T-helper 17 cell (primary cell): ENCODE results near the gene PLXNC1. TPM values are rescaled to one million over a fixed set of nuclear protein-coding genes. Genes with fewer than 3 reads are reported as not detected.

Source experiments
- ATAC-seq: fragments of 150-1000 bp; cut with Tn5 transposase; 2 replicates; pipeline ENCODE4 v1.10.0; 2021; ENCODE audit warnings: mild to moderate bottlenecking, moderate library complexity
- DNase-seq, 3 donors: peaks; one replicate each; pipeline versions ENCODE4 v3.0.0 to v3.0.0-alpha.2; 2020 to 2021
- H3K9me3 ChIP-seq: one replicate; pipeline ENCODE4 v1.7.0; 2013; ENCODE audit warnings: low read length, mild to moderate bottlenecking; ENCODE audit not compliant: control insufficient read depth, poor library complexity, severe bottlenecking
- H3K27ac Mint-ChIP-seq: one replicate; pipeline ENCODE4 v1.8.0; 2022; ENCODE audit warnings: mild to moderate bottlenecking, moderate library complexity, mixed read lengths
- H3K27me3 Mint-ChIP-seq: one replicate; pipeline ENCODE4 v1.8.0; 2022; ENCODE audit warnings: mixed read lengths
- H3K36me3 Mint-ChIP-seq: one replicate; pipeline ENCODE4 v1.8.0; 2022; ENCODE audit warnings: low read depth, mixed read lengths
- H3K4me1 Mint-ChIP-seq: one replicate; pipeline ENCODE4 v1.8.0; 2022; ENCODE audit warnings: mild to moderate bottlenecking, mixed read lengths
- H3K4me3 Mint-ChIP-seq: one replicate; pipeline ENCODE4 v1.8.0; 2022; ENCODE audit warnings: mild to moderate bottlenecking, moderate library complexity, mixed read lengths
- total RNA-seq, 4 donors: library from RNA in 2 of 4; stranded (reverse) in 2 of 4; gene quantifications; one replicate each; pipeline ENCODE4 v1.2.3 and lab custom pipeline; 2022 to 2026

The PLXNC1 gene
- total RNA-seq, 2 donors from 2014 or later, result 26.5 to 30.6 TPM

DNA sequence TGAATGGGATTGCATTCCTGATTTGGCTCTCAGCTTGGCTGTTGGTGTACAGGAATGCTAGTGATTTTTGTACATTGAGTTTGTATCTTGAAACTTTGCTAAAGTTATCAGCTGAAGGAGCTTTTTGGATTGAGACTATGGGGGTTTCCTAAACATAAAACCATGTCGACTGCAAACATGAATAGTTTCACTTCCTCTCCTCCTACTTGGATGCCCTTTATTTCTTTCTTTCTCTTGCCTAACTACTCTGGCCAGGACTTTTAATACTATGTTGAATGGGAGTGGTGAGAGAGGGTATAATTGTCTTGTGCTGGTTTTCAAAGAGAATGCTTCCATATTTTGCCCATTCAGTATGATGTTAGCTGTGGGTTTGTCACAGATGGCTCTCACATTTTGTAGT, 169.8 kb downstream of the PLXNC1 start:
- peaks cover 5% of the 10 kb centered on the region for H3K36me3 Mint-ChIP-seq
- no peak overlapping the region for H3K27ac Mint-ChIP-seq
- ATAC-seq (no peak), DNase-seq (no peak)
- H3K4me1 Mint-ChIP-seq, result no peaks in the 10 kb centered on the region
- H3K9me3 ChIP-seq, result peaks cover 14% of the 10 kb centered on the region
- no peak overlapping the region for H3K4me3 Mint-ChIP-seq
- no peaks in the 10 kb centered on the region for H3K27me3 Mint-ChIP-seq

DNA sequence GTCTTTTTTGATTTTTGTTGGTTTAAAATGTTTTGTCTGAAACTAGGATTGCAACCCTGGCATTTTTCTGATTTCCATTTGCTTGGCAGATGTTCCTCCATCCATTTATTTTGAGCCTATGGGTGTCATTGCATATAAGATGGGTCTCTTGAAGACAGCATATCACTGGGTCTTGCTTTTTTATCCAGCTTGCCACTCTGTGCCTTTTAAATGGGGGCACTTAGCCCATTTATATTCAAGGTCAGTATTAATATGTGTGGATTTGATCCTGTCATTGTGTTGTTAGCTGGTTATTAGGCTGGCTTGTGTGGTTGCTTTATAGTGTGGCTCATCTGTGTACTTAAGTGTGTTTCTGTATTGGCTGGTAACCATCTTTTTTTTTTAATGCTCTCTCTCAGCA, 171.7 kb downstream of the PLXNC1 start:
- no peaks in the 10 kb centered on the region for H3K27me3 Mint-ChIP-seq
- ATAC-seq, result no peak
- DNase-seq, result no peak
- no peak overlapping the region for H3K4me3 Mint-ChIP-seq
- H3K36me3 Mint-ChIP-seq, result peaks cover 11% of the 10 kb centered on the region
- peaks cover 14% of the 10 kb centered on the region for H3K9me3 ChIP-seq
- no peaks in the 10 kb centered on the region for H3K4me1 Mint-ChIP-seq
- no peak overlapping the region for H3K27ac Mint-ChIP-seq

DNA sequence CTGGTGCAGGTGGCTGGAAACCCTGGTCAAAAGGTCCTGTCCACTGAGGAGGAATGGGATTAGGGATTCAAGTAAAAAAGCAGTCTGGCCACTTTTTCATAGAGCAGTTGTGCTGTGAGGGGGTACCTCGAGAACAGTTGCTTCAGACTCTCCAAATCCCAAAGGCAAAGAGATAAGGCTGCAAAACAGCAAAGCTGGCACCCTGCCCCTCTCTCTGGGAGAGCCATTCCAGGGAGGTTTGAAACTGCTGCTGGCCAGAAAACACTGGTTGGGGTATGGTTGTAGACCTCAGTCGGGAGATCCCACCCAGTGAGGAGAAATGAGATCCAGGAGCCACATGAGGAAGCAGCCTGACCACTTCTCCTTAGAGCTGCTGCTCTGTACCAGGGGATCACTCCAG, 174.0 kb downstream of the PLXNC1 start:
- no peaks in the 10 kb centered on the region for H3K4me1 Mint-ChIP-seq
- no peak overlapping the region for H3K4me3 Mint-ChIP-seq
- ATAC-seq, result no peak
- peaks cover 14% of the 10 kb centered on the region for H3K9me3 ChIP-seq
- no peak overlapping the region for H3K27ac Mint-ChIP-seq
- H3K27me3 Mint-ChIP-seq, result no peaks in the 10 kb centered on the region
- no peak for DNase-seq
- peaks cover 14% of the 10 kb centered on the region for H3K36me3 Mint-ChIP-seq

DNA sequence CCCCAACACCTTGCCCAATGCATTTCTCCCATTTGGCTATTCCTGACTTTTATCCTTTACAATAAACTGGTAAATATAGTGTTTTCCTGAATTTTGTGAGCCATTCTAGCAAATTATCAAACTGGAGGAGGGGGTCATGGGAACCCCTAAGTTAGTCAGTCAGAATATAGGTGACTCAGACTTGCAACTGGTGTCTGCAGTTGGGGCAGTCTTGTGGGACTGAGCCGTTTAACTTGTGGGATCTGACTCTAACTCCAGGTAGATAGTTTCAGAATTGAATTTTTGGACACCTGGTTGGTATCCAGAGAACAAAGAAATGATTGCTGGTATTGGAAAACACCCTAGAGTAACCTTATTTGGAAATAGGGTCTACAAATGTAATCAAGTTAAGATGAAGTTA, 177.9 kb downstream of the PLXNC1 start:
- no peak for DNase-seq
- H3K36me3 Mint-ChIP-seq, result peaks cover 18% of the 10 kb centered on the region
- no peak overlapping the region for H3K4me3 Mint-ChIP-seq
- H3K27me3 Mint-ChIP-seq, result no peaks in the 10 kb centered on the region
- no peak overlapping the region for H3K27ac Mint-ChIP-seq
- ATAC-seq, result no peak
- no peaks in the 10 kb centered on the region for H3K9me3 ChIP-seq
- peaks cover 6% of the 10 kb centered on the region for H3K4me1 Mint-ChIP-seq

- DNase-seq, result no peak
- Mint-ChIP-seq H3K36me3 (peaks cover 20% of the 10 kb centered on the region), H3K4me1 (peaks cover 6% of the 10 kb centered on the region), H3K27me3 (no peaks in the 10 kb centered on the region), H3K4me3 (no peak overlapping the region), H3K27ac (no peak overlapping the region)
- ATAC-seq, result no peak
- no peaks in the 10 kb centered on the region for H3K9me3 ChIP-seq
Observed at GRCh38 chr12:94326727-94327126, 178.3 kb downstream of the PLXNC1 start.

DNA sequence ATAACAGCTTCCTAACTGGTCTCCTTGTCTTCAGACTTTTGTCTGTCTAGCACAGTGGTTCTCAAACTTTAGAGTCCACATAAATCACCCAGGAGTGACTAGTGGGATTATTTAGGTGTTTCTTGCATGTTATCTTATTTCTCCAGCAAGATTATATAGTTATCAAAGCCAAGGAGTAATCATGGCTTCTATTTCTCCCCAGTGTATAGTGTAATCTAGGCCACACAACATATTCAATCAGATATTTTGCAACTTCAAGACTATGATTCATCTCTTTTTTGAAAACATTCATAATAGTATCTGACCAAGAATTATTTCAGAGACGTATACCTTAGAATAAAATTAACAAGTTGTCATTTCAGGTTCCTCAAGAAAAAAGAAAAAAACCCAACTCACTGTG, 179.4 kb downstream of the PLXNC1 start:
- H3K27ac Mint-ChIP-seq, result no peak overlapping the region
- H3K27me3 Mint-ChIP-seq, result no peaks in the 10 kb centered on the region
- no peak for ATAC-seq
- DNase-seq, result no peak
- peaks cover 20% of the 10 kb centered on the region for H3K36me3 Mint-ChIP-seq
- H3K4me3 Mint-ChIP-seq, result no peak overlapping the region
- peaks cover 6% of the 10 kb centered on the region for H3K4me1 Mint-ChIP-seq
- no peaks in the 10 kb centered on the region for H3K9me3 ChIP-seq

- peak overlapping the region; percentile 9 for H3K27ac Mint-ChIP-seq
- ATAC-seq (no peak), DNase-seq (no peak)
- no peaks in the 10 kb centered on the region for H3K27me3 Mint-ChIP-seq
- H3K36me3 Mint-ChIP-seq, result peaks cover 17% of the 10 kb centered on the region
- no peaks in the 10 kb centered on the region for H3K9me3 ChIP-seq
- H3K4me3 Mint-ChIP-seq, result no peak overlapping the region
- peaks cover 6% of the 10 kb centered on the region for H3K4me1 Mint-ChIP-seq
Observed at GRCh38 chr12:94329366-94329765, 181.0 kb downstream of the PLXNC1 start.

DNA sequence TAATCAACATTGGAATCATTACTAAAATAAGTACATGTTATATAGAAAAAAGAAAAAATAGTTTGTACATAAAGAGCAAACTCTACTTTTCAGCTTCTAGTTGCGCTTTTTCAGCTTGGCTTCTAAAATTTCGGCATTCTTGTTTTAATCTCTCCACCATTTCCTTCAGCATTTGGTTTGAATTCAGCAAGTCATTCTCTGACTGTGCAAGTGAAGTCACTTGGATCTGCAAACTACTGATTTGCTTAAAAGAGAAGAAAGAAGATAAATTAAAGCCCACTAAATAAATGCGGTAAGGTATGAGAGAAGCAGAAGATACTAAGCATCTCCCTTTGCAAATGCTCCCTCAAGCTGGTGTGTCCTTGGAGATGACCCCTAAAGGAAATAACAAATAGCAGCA, 185.0 kb downstream of the PLXNC1 start:
- H3K27me3 Mint-ChIP-seq, result no peaks in the 10 kb centered on the region
- no peak for DNase-seq

DNA sequence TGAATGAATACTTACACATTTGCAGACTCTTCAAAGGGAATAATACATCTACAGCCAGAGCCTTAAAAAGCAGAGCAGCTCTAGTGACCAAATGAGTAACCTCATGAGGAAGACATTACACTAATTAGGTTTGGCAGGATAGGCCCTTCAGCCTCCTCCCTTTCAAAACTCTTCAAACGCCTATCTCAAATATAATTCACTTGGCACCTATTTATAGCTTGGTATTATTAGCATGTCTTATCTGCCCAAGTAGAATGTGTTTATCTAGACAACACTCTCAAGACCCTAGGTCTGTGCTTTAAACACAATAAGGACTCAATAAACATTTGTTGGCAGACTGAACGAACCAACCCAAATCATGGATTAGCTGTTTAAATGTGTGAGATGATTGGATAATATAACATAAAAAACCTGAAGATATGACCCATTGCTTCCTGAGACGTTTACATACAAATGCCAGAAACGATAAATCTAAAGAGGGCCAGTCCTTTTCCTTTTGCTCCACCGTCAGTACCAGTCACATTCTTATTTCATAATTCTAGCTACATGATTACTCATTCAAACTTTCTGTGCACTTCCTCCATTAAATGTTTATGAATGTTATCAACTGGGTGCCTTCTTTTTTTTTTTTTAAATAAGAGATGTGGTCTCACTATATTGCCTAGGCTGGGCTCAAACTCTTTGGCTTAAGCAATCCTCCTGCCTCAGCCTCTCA, 188.0 kb downstream of the PLXNC1 start:
- ATAC-seq (no peak), DNase-seq (no peak)
- Mint-ChIP-seq H3K36me3 (peaks cover 5% of the 10 kb centered on the region), H3K4me1 (no peaks in the 10 kb centered on the region), H3K4me3 (no peak overlapping the region), H3K27ac (no peak overlapping the region), H3K27me3 (no peaks in the 10 kb centered on the region)
- no peaks in the 10 kb centered on the region for H3K9me3 ChIP-seq

More for the DNA sequence above, 185.0 kb downstream of the PLXNC1 start:
- no peaks in the 10 kb centered on the region for H3K9me3 ChIP-seq
- Mint-ChIP-seq H3K36me3 (peaks cover 9% of the 10 kb centered on the region), H3K4me3 (no peak overlapping the region), H3K27ac (no peak overlapping the region), H3K4me1 (peaks cover 4% of the 10 kb centered on the region)
- ATAC-seq, result no peak

GRCh38 chr12:94338006-94338794, 189.8 kb downstream of the PLXNC1 start:
- no peak for DNase-seq
- Mint-ChIP-seq H3K27me3 (no peaks in the 10 kb centered on the region), H3K27ac (no peak overlapping the region), H3K36me3 (peaks cover 2% of the 10 kb centered on the region), H3K4me1 (no peaks in the 10 kb centered on the region), H3K4me3 (no peak overlapping the region)
- ATAC-seq, result no peak
- no peaks in the 10 kb centered on the region for H3K9me3 ChIP-seq

- ATAC-seq, result no peak
- Mint-ChIP-seq H3K27me3 (no peaks in the 10 kb centered on the region), H3K4me1 (no peaks in the 10 kb centered on the region), H3K36me3 (peaks cover 1% of the 10 kb centered on the region), H3K27ac (no peak overlapping the region), H3K4me3 (no peak overlapping the region)
- H3K9me3 ChIP-seq, result no peaks in the 10 kb centered on the region
- no peak for DNase-seq
Observed at GRCh38 chr12:94340573-94340972, 192.2 kb downstream of the PLXNC1 start.

DNA sequence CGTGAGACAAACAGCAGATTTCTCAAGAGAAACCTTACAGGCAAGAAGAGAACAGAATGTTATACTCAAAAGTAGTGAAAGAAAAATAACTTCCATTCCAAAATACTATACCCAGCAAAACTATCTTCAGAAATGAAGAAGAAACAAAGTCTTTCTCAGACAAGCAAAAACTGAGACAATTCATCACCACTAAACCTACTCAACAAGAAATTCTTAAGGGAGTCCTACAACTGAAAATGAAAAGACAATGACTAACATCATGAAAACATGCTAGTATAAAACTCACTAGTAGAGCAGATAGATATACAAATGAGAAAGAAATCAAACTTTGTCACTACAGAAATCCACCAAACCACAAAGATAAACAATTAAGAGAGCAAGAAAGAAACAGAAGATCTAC, 204.8 kb downstream of the PLXNC1 start:
- Mint-ChIP-seq H3K27me3 (no peaks in the 10 kb centered on the region), H3K36me3 (peaks cover 4% of the 10 kb centered on the region), H3K27ac (no peak overlapping the region), H3K4me1 (no peaks in the 10 kb centered on the region), H3K4me3 (no peak overlapping the region)
- no peak for ATAC-seq
- peaks cover 7% of the 10 kb centered on the region for H3K9me3 ChIP-seq
- no peak for DNase-seq
